H1 (cell line): ENCODE results near the gene PROP1. TPM values are rescaled to one million over a fixed set of nuclear protein-coding genes. Genes with fewer than 3 reads are reported as not detected.
"Not testable (repeated sequence)": the region's sequence is repeated elsewhere in the genome, so short reads cannot be mapped to it uniquely, and the experiment has no call there.

Experiments used
- CTCF ChIA-PET: fragments of 300-600 bp; sonication (Branson Sonifier 250); formaldehyde crosslinking; loops from one replicate; lab custom pipeline; 2021; ENCODE audit not compliant: partially characterized antibody; lab: Charles Lee
- POLR2A ChIA-PET: fragments of 300-600 bp; sonication (Branson Sonifier 250); formaldehyde crosslinking; loops from one replicate; lab custom pipeline; 2021; ENCODE audit warnings: inconsistent platforms; ENCODE audit not compliant: partially characterized antibody; lab: Charles Lee
- DNase-seq, 2 experiments: peaks; one replicate each; pipeline versions ENCODE4 v3.0.0 to v3.0.0-alpha.2; 2010 to 2022; ENCODE audit warnings: low spot score in 2 of 2, low read depth in 1 of 2, mixed read lengths in 1 of 2
- FAIRE-seq: peaks from 2 replicates; lab custom pipeline; 2011; peaks lifted over from hg19 to GRCh38; lab: Jason Lieb, UNC
- H2AFZ ChIP-seq: 2 replicates; pipeline ENCODE4 v1.8.1; 2012; ENCODE audit warnings: low read length, inconsistent platforms
- H2AK5ac ChIP-seq: 2 replicates; pipeline ENCODE4 v1.6.1; 2013; ENCODE audit warnings: low read depth, low read length
- H2BK120ac ChIP-seq: replicated peaks from 2 replicates; pipeline ENCODE3; 2013; ENCODE audit warnings: low read depth, low read length, inconsistent platforms
- H2BK12ac ChIP-seq: 2 replicates; pipeline ENCODE4 v1.6.1; 2013; ENCODE audit warnings: low read depth, low read length
- H2BK15ac ChIP-seq: 2 replicates; pipeline ENCODE4 v1.6.1; 2013; ENCODE audit warnings: low read length
- H2BK20ac ChIP-seq: 2 replicates; pipeline ENCODE4 v1.6.1; 2013; ENCODE audit warnings: low read length
- H2BK5ac ChIP-seq: 2 replicates; pipeline ENCODE4 v1.6.1; 2013; ENCODE audit warnings: low read depth, low read length
- H3K14ac ChIP-seq: 2 replicates; pipeline ENCODE4 v1.6.1; 2013; ENCODE audit warnings: inconsistent platforms; ENCODE audit not compliant: insufficient read length
- H3K18ac ChIP-seq: 2 replicates; pipeline ENCODE4 v1.6.1; 2013; ENCODE audit warnings: low read length; ENCODE audit errors: extremely low read depth
- H3K23ac ChIP-seq: 2 replicates; pipeline ENCODE4 v1.6.1; 2013; ENCODE audit warnings: inconsistent platforms; ENCODE audit not compliant: insufficient read length
- H3K23me2 ChIP-seq: 2 replicates; pipeline ENCODE4 v1.6.1; 2013; ENCODE audit warnings: low read depth, low read length
- H3K27ac ChIP-seq: 2 replicates; pipeline ENCODE4 v1.6.1; 2011; ENCODE audit warnings: low read depth, low read length, inconsistent platforms
- H3K27me3 ChIP-seq, 4 experiments: replicated peaks in 1 of 4; 1 replicate in 1 of 4; 2 replicates in 3 of 4; pipeline versions ENCODE4 v1.6.1 to v1.8.1; 2011 to 2013; ENCODE audit warnings: low read length in 3 of 4, mild to moderate bottlenecking in 3 of 4, inconsistent platforms in 2 of 4, mixed read lengths in 2 of 4, moderate library complexity in 1 of 4; ENCODE audit not compliant: control insufficient read depth in 3 of 4, insufficient read depth in 3 of 4; ENCODE audit errors: extremely low read depth in 1 of 4
- H3K36me3 ChIP-seq, 4 experiments: 2 replicates each; pipeline versions ENCODE4 v1.6.1 to v1.8.1; 2011 to 2013; ENCODE audit warnings: mild to moderate bottlenecking in 4 of 4, low read length in 3 of 4, moderate library complexity in 2 of 4, control low read depth in 1 of 4, inconsistent platforms in 1 of 4; ENCODE audit not compliant: insufficient read depth in 4 of 4, control insufficient read depth in 2 of 4
- H3K4ac ChIP-seq: replicated peaks from 2 replicates; pipeline ENCODE3; 2013; ENCODE audit warnings: low read length, low read depth, mixed read lengths, inconsistent platforms; ENCODE audit not compliant: insufficient read length
- H3K4me1 ChIP-seq, 4 experiments: replicated peaks in 1 of 4; 1 replicate in 1 of 4; 2 replicates in 3 of 4; pipeline versions ENCODE4 v1.6.1 to v1.8.1; 2011 to 2013; ENCODE audit warnings: low read length in 3 of 4, inconsistent platforms in 2 of 4, mixed read lengths in 1 of 4; ENCODE audit not compliant: insufficient read depth in 4 of 4, control insufficient read depth in 3 of 4
- H3K4me2 ChIP-seq, 2 experiments: 2 replicates each; pipeline versions ENCODE4 v1.6.1 to v1.8.1; 2011 to 2013; ENCODE audit warnings: low read depth in 2 of 2, low read length in 2 of 2, control low read depth in 1 of 2, inconsistent platforms in 1 of 2, mild to moderate bottlenecking in 1 of 2; ENCODE audit not compliant: insufficient read depth in 1 of 2
- H3K4me3 ChIP-seq, 4 experiments: fragments of 200-600, 300-600 bp in 1 of 4; sonication (generic), shearing (Covaris generic), sonication (Bioruptor Twin) in 1 of 4; 2 replicates each; pipeline versions ENCODE4 v1.5.1 to v1.8.1; 2011 to 2016; ENCODE audit warnings: low read length in 4 of 4, low read depth in 3 of 4, control low read depth in 2 of 4, inconsistent platforms in 2 of 4, mild to moderate bottlenecking in 2 of 4, mixed read lengths in 1 of 4, moderate library complexity in 1 of 4; ENCODE audit not compliant: insufficient read depth in 2 of 4; ENCODE audit errors: extremely low read depth in 1 of 4
- H3K56ac ChIP-seq: replicated peaks from 2 replicates; pipeline ENCODE3; 2013; ENCODE audit warnings: low read depth, mild to moderate bottlenecking, mixed read lengths, low read length, inconsistent platforms; ENCODE audit not compliant: insufficient read length
- H3K79me1 ChIP-seq: 2 replicates; pipeline ENCODE4 v1.6.1; 2013; ENCODE audit warnings: low read depth, low read length, control low read depth
- H3K79me2 ChIP-seq, 2 experiments: 2 replicates each; pipeline versions ENCODE4 v1.6.1 to v1.8.1; 2012 to 2013; ENCODE audit warnings: low read length in 2 of 2, mild to moderate bottlenecking in 2 of 2, inconsistent platforms in 1 of 2; ENCODE audit not compliant: insufficient read depth in 2 of 2, control insufficient read depth in 1 of 2
- H3K9ac ChIP-seq, 4 experiments: replicated peaks in 1 of 4; 1 replicate in 1 of 4; 2 replicates in 3 of 4; pipeline versions ENCODE4 v1.6.1 to v1.8.1; 2011 to 2013; ENCODE audit warnings: low read depth in 3 of 4, low read length in 3 of 4, control low read depth in 2 of 4, mild to moderate bottlenecking in 2 of 4, moderate library complexity in 2 of 4, inconsistent platforms in 1 of 4; ENCODE audit errors: extremely low read depth in 1 of 4
- H3K9me3 ChIP-seq, 2 experiments: 2 replicates each; pipeline versions ENCODE4 v1.6.1 to v1.8.1; 2012 to 2013; ENCODE audit warnings: mild to moderate bottlenecking in 2 of 2, moderate library complexity in 2 of 2, control low read depth in 1 of 2, inconsistent platforms in 1 of 2, low read depth in 1 of 2, low read length in 1 of 2, mixed read lengths in 1 of 2; ENCODE audit not compliant: insufficient read depth in 2 of 2
- H4K20me1 ChIP-seq, 2 experiments: replicated peaks in 1 of 2; 2 replicates each; pipeline versions ENCODE3 to v1.8.1; 2011 to 2013; ENCODE audit warnings: inconsistent platforms in 2 of 2, low read length in 2 of 2, mild to moderate bottlenecking in 1 of 2; ENCODE audit not compliant: insufficient read depth in 2 of 2, control insufficient read depth in 1 of 2
- H4K5ac ChIP-seq: 2 replicates; pipeline ENCODE4 v1.6.1; 2013; ENCODE audit warnings: low read length, low read depth, mixed read lengths, inconsistent platforms; ENCODE audit not compliant: insufficient read length
- H4K8ac ChIP-seq: 2 replicates; pipeline ENCODE4 v1.8.0; 2013; ENCODE audit warnings: mild to moderate bottlenecking, moderate library complexity, low read length, inconsistent platforms; ENCODE audit not compliant: insufficient read depth; ENCODE audit errors: extremely low read depth
- H4K91ac ChIP-seq: replicated peaks from 2 replicates; pipeline ENCODE3; 2013; ENCODE audit warnings: low read length, mixed read lengths, inconsistent platforms; ENCODE audit not compliant: insufficient read length
- WGBS, 2 experiments: shearing (Covaris generic) in 1 of 2; methylation state at CpG; one replicate each; pipeline versions ENCODE4 v1.1.6 to v1.1.7; 2013 to 2015; ENCODE audit warnings: low lambda C conversion rate in 2 of 2, mixed read lengths in 2 of 2, inconsistent platforms in 1 of 2, low coverage in 1 of 2, missing lambda C conversion rate in 1 of 2; ENCODE audit not compliant: insufficient replicate concordance in 2 of 2, insufficient coverage in 1 of 2, insufficient read length in 1 of 2; ENCODE audit errors: extremely low coverage in 1 of 2, missing lambda C conversion rate in 1 of 2; 5-methylcytosine and 5-hydroxymethylcytosine counted together
- polyA plus RNA-seq, 7 experiments: library from polyadenylated mRNA; depleted of rRNA in 3 of 7; stranded (reverse) in 5 of 7; unstranded in 2 of 7; fragments of >200 nt in 5 of 7; fragments of 200-250 nt in 2 of 7; gene quantifications; 1 replicate in 5 of 7; 2 replicates in 1 of 7; 4 replicates in 1 of 7; pipeline versions ENCODE4 v1.2.1 to v1.2.3, GENCODE V29; 2011 to 2013; ENCODE audit warnings: missing spikeins in 2 of 7, mixed read lengths in 2 of 7
- total RNA-seq: library from RNA; stranded (reverse); fragmentation: NEBNext Ultra II Directional; extraction: Animal tissue kit (Norgen Biotek cat#: 25700); gene quantifications from 2 replicates; pipeline ENCODE4 v1.2.1, GENCODE V29; 2021

The PROP1 gene
- total and polyA plus RNA-seq, 2 of the 8 experiments (the other 6 are each of a cell fraction or from before 2014, with no cell fraction given), result not detected

DNA sequence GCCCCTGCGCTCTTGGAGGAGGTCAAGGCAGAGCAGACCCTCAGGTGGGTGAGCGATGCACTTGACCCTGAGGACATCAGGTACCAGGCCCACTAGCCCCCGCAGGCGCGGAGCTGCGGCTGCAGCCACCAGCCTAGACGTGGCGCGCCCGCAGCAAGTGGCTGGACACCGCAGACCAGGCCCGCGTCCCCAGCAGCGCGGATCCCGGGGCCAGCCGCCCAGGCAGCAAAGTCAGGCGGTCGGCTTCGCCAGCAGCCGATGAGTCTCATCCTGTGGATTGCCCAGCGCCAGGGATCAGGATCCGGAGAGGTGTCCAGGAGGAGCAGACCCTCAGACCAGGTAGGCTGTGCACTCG, 10.1 kb upstream of the PROP1 start:
- H3K4me1 ChIP-seq, H3K23me2 ChIP-seq, H3K27ac ChIP-seq, H3K9ac ChIP-seq, H3K4me3 ChIP-seq, H3K56ac ChIP-seq, H3K4ac ChIP-seq, H2BK12ac ChIP-seq, H2BK5ac ChIP-seq, CTCF ChIA-PET, H3K27me3 ChIP-seq, H3K79me2 ChIP-seq, H2AK5ac ChIP-seq, H2AFZ ChIP-seq, H4K91ac ChIP-seq, H3K4me2 ChIP-seq, H3K36me3 ChIP-seq, H2BK20ac ChIP-seq, H3K23ac ChIP-seq, DNase-seq, H3K14ac ChIP-seq, H2BK15ac ChIP-seq, H3K18ac ChIP-seq, H3K79me1 ChIP-seq, H4K20me1 ChIP-seq, POLR2A ChIA-PET, H4K5ac ChIP-seq, FAIRE-seq, H4K8ac ChIP-seq, H2BK120ac ChIP-seq: not testable (repeated sequence)
- no CpG with 5 or more reads among the region's 24 CpGs for WGBS, 2 experiments
- H3K9me3 ChIP-seq, result peaks cover 0 to 13% of the 10 kb centered on the region in 2 experiments; a peak in 1 of 4 replicates
